HepG2 (cell line): ENCODE results near the gene TLNRD1. TPM values are rescaled to one million over a fixed set of nuclear protein-coding genes. Genes with fewer than 3 reads are reported as not detected.

Source experiments
- ATAC-seq: fragments of 200-7000 bp; cut with Tn5 transposase; 3 replicates; pipeline ENCODE4 v1.9.1; 2020; ENCODE audit warnings: mild to moderate bottlenecking, moderate library complexity
- BruUV-seq: library from RNA; stranded (reverse); fragments of 400-500 nt; replicated peaks from 2 replicates; lab custom pipeline; 2021; lab: Mats Ljungman, UMichigan
- CTCF ChIA-PET: fragments of 300-600 bp; formaldehyde crosslinking; extraction: SDS; loops from one replicate; lab custom pipeline; 2021; ENCODE audit warnings: low total read pairs, inconsistent platforms, low intra/inter-chr PET ratio; lab: Yijun Ruan, JAX
- POLR2A ChIA-PET: fragments of 350-600 bp; sonication (Branson Sonifier 250); formaldehyde crosslinking; loops from one replicate; lab custom pipeline; 2020; ENCODE audit warnings: antibody characterized with exemption, inconsistent platforms; lab: Yijun Ruan, JAX
- DNase-seq: peaks from one replicate; pipeline ENCODE4 v3.0.0-alpha.2; 2015; ENCODE audit warnings: low spot score
- FAIRE-seq: peaks from 3 replicates; lab custom pipeline; 2011; peaks lifted over from hg19 to GRCh38; lab: Jason Lieb, UNC
- H2AFZ ChIP-seq: one replicate; pipeline ENCODE4 v1.6.1; 2011; ENCODE audit warnings: low read length, inconsistent platforms
- H3K27ac ChIP-seq: fragments of 300-600 bp; 3 replicates; pipeline ENCODE4 v1.8.0; 2011; ENCODE audit warnings: mixed run types, mild to moderate bottlenecking, mixed read lengths, low read length, inconsistent platforms; ENCODE audit not compliant: insufficient read depth; ENCODE audit errors: extremely low read length
- H3K27me3 ChIP-seq, 2 experiments: fragments of 200-600 bp in 1 of 2; 2 replicates in 1 of 2; 3 replicates in 1 of 2; pipeline versions ENCODE4 v1.6.0 to v1.8.0; 2011; ENCODE audit warnings: low read length in 2 of 2, mild to moderate bottlenecking in 2 of 2, moderate library complexity in 2 of 2, inconsistent platforms in 1 of 2; ENCODE audit not compliant: insufficient read depth in 2 of 2, control insufficient read depth in 1 of 2
- H3K36me3 ChIP-seq, 2 experiments: fragments of 200-600 bp in 1 of 2; replicated peaks in 1 of 2; 2 replicates in 1 of 2; 3 replicates in 1 of 2; pipeline versions ENCODE4 v1.5.1 to v1.8.0; 2011; ENCODE audit warnings: low read length in 2 of 2, inconsistent platforms in 1 of 2; ENCODE audit not compliant: insufficient read depth in 2 of 2, control insufficient read depth in 1 of 2
- H3K4me1 ChIP-seq: 2 replicates; pipeline ENCODE4 v1.5.1; 2012; ENCODE audit warnings: low read length, inconsistent platforms; ENCODE audit not compliant: insufficient read depth
- H3K4me2 ChIP-seq: 2 replicates; pipeline ENCODE4 v1.6.0; 2011; ENCODE audit warnings: low read depth, low read length, inconsistent platforms
- H3K4me3 ChIP-seq, 3 experiments: fragments of 200-600 bp in 1 of 3; sonication (generic), shearing (Covaris generic) in 1 of 3; replicated peaks in 1 of 3; 2 replicates each; pipeline ENCODE4 v1.5.1; 2011 to 2016; ENCODE audit warnings: low read length in 3 of 3, inconsistent platforms in 2 of 3, low read depth in 2 of 3, mild to moderate bottlenecking in 2 of 3, control low read depth in 1 of 3, mixed read lengths in 1 of 3; ENCODE audit not compliant: insufficient read depth in 1 of 3
- H3K79me2 ChIP-seq: one replicate; pipeline ENCODE4 v1.6.1; 2011; ENCODE audit warnings: low read length, inconsistent platforms; ENCODE audit not compliant: insufficient read depth
- H3K9ac ChIP-seq: 2 replicates; pipeline ENCODE4 v1.6.0; 2011; ENCODE audit warnings: mild to moderate bottlenecking, low read depth, low read length, inconsistent platforms; ENCODE audit not compliant: insufficient read depth
- H3K9me3 ChIP-seq: 2 replicates; pipeline ENCODE4 v1.5.1; 2012; ENCODE audit warnings: mild to moderate bottlenecking, low read length
- H4K20me1 ChIP-seq: 2 replicates; pipeline ENCODE4 v1.6.0; 2011; ENCODE audit warnings: inconsistent platforms, mild to moderate bottlenecking, low read length, moderate library complexity; ENCODE audit not compliant: insufficient read depth
- IRF2 ChIP-seq: IDR thresholded peaks from 2 replicates; pipeline ENCODE4 v1.6.1; 2018; ENCODE audit warnings: missing genetic modification reagents, missing compliant biosample characterization
- NFE2L1 ChIP-seq: sonication (generic); formaldehyde crosslinking; IDR thresholded peaks from 2 replicates; pipeline ENCODE4 v1.4.0; 2020; ENCODE audit warnings: missing genetic modification reagents, mild to moderate bottlenecking, borderline replicate concordance
- NR2C2 ChIP-seq: sonication (generic); formaldehyde crosslinking; IDR thresholded peaks from 2 replicates; pipeline ENCODE4 v1.4.0; 2020; ENCODE audit warnings: missing genetic modification reagents, mild to moderate bottlenecking, moderate library complexity, borderline replicate concordance
- ZNF121 ChIP-seq: sonication (generic); formaldehyde crosslinking; IDR thresholded peaks from 2 replicates; pipeline ENCODE4 v1.5.0; 2020; ENCODE audit warnings: mild to moderate bottlenecking, missing genetic modification reagents
- ZNF431 ChIP-seq: sonication (generic); formaldehyde crosslinking; IDR thresholded peaks from 2 replicates; pipeline ENCODE4 v1.9.0; 2022; ENCODE audit warnings: missing genetic modification reagents, low read depth, mild to moderate bottlenecking, borderline replicate concordance
- ZNF468 ChIP-seq: sonication (generic); formaldehyde crosslinking; IDR thresholded peaks from 2 replicates; pipeline ENCODE4 v1.8.0; 2022; ENCODE audit warnings: mild to moderate bottlenecking, moderate library complexity, missing genetic modification reagents
- ZNF75D ChIP-seq: sonication (generic); formaldehyde crosslinking; IDR thresholded peaks from 2 replicates; pipeline ENCODE4 v1.8.1; 2023; ENCODE audit warnings: missing genetic modification reagents, mild to moderate bottlenecking, borderline replicate concordance
- WGBS: methylation state at CpG from one replicate; pipeline ENCODE4 v1.1.6; 2017; ENCODE audit warnings: low lambda C conversion rate; 5-methylcytosine and 5-hydroxymethylcytosine counted together
- in situ Hi-C: cut with HindIII; loops from 2 replicates; pipeline ENCODE4 v1.10.0; 2017; ENCODE audit warnings: low pct_unique_long_range_greater_than_20kb; ENCODE audit not compliant: extremely low pct_ligation_motif_present
- intact Hi-C: fragments of 100-400 bp; cut with micrococcal nuclease; formaldehyde crosslinking; loops from one replicate; pipeline ENCODE4 v1.10.0; 2022; ENCODE audit not compliant: unreplicated experiment
- polyA plus RNA-seq, 8 experiments: library from polyadenylated mRNA; depleted of rRNA in 3 of 8; stranded (reverse) in 7 of 8; unstranded in 1 of 8; fragments of >200 nt; fragmentation: Illumina TruSeq in 4 of 8; extraction: Trizol in 4 of 8; gene quantifications; 2 replicates each; pipeline versions ENCODE4 v1.2.1 to v1.2.3, GENCODE V29; 2011 to 2016; ENCODE audit warnings: low read depth in 4 of 8, missing spikeins in 1 of 8, mixed read lengths in 1 of 8; ENCODE audit not compliant: insufficient read depth in 1 of 8
- total RNA-seq, 5 experiments: library from RNA; depleted of rRNA; stranded (reverse); fragments of >200 nt; fragmentation: Illumina TruSeq; extraction: Trizol; gene quantifications; 2 replicates each; pipeline ENCODE4 v1.2.3, GENCODE V29; 2016; ENCODE audit warnings: low read depth in 1 of 5

The TLNRD1 gene
- total and polyA plus RNA-seq, 2 of the 13 experiments (the other 11 are each of a cell fraction or from before 2014, with no cell fraction given) = 3.4 to 5.3 TPM

DNA sequence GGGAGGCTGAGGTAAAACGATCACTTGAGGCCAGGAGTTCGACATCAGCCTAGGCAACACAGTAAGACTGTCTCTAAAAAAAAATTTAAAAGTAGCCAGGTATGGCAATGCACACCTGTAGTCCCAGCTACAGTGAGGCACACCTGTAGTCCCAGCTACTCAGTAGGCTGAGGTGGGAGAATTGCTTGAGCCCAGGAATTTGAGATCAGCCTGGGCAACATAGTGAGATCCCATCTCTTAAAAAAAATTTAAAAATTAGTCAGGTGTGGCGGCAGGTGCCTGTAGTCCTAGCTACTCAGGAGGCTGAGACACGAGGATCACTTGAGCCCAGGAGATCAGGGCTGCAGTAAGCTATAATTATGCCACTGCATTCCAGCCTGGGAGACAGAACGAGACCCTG lies 17.9 kb upstream of the TLNRD1 start:
- CTCF ChIA-PET = no interaction called here
- H3K79me2 ChIP-seq = peaks cover 42% of the 10 kb centered on the region
- no peak overlapping the region for H3K4me3 ChIP-seq
- DNase-seq = no peak
- POLR2A ChIA-PET = no interaction called here
- intact Hi-C loops = no loop called here
- peaks cover 19% of the 10 kb centered on the region for H3K4me1 ChIP-seq
- TF ChIP-seq ZNF468 (CRISPR knock-in tag) (no peak), ZNF431 (CRISPR knock-in tag) (no peak), NR2C2 (CRISPR knock-in tag) (no peak), ZNF75D (CRISPR knock-in tag) (no peak), ZNF121 (CRISPR knock-in tag) (peak; percentile 69)
- no peak overlapping the region for H3K27ac ChIP-seq
- FAIRE-seq = no peak
- no peak overlapping the region for H2AFZ ChIP-seq
- no TSS peak for BruUV-seq
- in situ Hi-C loops = no loop called here
- no peaks in the 10 kb centered on the region for H3K9me3 ChIP-seq
- ATAC-seq = no peak
- H3K27me3 ChIP-seq = no peaks in the 10 kb centered on the region
- WGBS = 97% methylated on average over 5 of the region's 5 CpGs
- peaks cover 6 to 34% of the 10 kb centered on the region in 2 experiments; a peak in 4 of 5 replicates for H3K36me3 ChIP-seq
- H4K20me1 ChIP-seq = no peaks in the 10 kb centered on the region; the same call in 1 of the 2 replicates
- H3K9ac ChIP-seq = no peak overlapping the region
- H3K4me2 ChIP-seq = no peak overlapping the region

GRCh38 chr15:80984856-80985255 lies 15.9 kb upstream of the TLNRD1 start:
- Histone ChIP-seq H3K4me1 (peaks cover 25% of the 10 kb centered on the region), H3K79me2 (peaks cover 58% of the 10 kb centered on the region), H3K36me3 (peaks cover 0 to 22% of the 10 kb centered on the region in 2 experiments; a peak in 3 of 5 replicates), H3K9ac (no peak overlapping the region), H3K4me2 (no peak overlapping the region), H3K27me3 (no peaks in the 10 kb centered on the region; a peak in 1 of 5 replicates), H3K9me3 (no peaks in the 10 kb centered on the region), H3K27ac (no peak overlapping the region), H4K20me1 (peaks cover 2% of the 10 kb centered on the region; the same call in 1 of the 2 replicates), H2AFZ (no peak overlapping the region), H3K4me3 (no peak overlapping the region)
- BruUV-seq = no TSS peak
- intact Hi-C loops (no loop called here), in situ Hi-C loops (no loop called here)
- CTCF ChIA-PET = no interaction called here
- DNase-seq = no peak
- FAIRE-seq = no peak
- no peak for ATAC-seq
- 95% methylated on average over 9 of the region's 9 CpGs for WGBS
- POLR2A ChIA-PET = no interaction called here
- no peak for TF ChIP-seq IRF2
- TF ChIP-seq NFE2L1 = no peak
